Brain microvascular endothelial cell (primary cell): Measurements from ENCODE around the gene HMCN1.
A peak's percentile ranks its signal among the peaks of the same experiment; 100 is the strongest.

ENCODE experiments used
- DNase-seq: peaks from one replicate; pipeline ENCODE4 v3.0.0-alpha.2; 2020
- H3K27ac ChIP-seq: fragments of 250-450 bp; sonication (Bioruptor Pico); 2 replicates; pipeline ENCODE4 v1.5.1; 2020; ENCODE audit warnings: mild to moderate bottlenecking, moderate library complexity
- H3K27me3 ChIP-seq: fragments of 250-450 bp; sonication (Bioruptor Pico); replicated peaks from 2 replicates; pipeline ENCODE4 v1.5.1; 2020; ENCODE audit warnings: mild to moderate bottlenecking
- H3K36me3 ChIP-seq: fragments of 250-450 bp; sonication (Bioruptor Pico); replicated peaks from 2 replicates; pipeline ENCODE4 v1.5.1; 2020; ENCODE audit warnings: mild to moderate bottlenecking
- H3K4me3 ChIP-seq: 2 replicates; pipeline ENCODE4 v1.5.1; 2011; ENCODE audit warnings: low read depth, mild to moderate bottlenecking, control low read depth, low read length, moderate library complexity
- CTCF ChIP-seq: IDR thresholded peaks from 2 replicates; pipeline ENCODE4 v1.5.1; 2011; ENCODE audit warnings: low read depth, mild to moderate bottlenecking, moderate library complexity, low read length, control low read depth, inconsistent platforms; ENCODE audit errors: missing control alignments
- in situ Hi-C: cut with HindIII; loops from 2 replicates; pipeline ENCODE4 v1.10.0; 2017; ENCODE audit warnings: low sequenced_read_pairs, low pct_ligation_motif_present

The HMCN1 gene

GRCh38 chr1:185732951-185733350, 1.2 kb upstream of the HMCN1 start:
- DNase-seq: no peak
- Histone ChIP-seq H3K27me3 (no peaks in the 10 kb centered on the region), H3K27ac (no peak overlapping the region), H3K4me3 (no peak overlapping the region), H3K36me3 (no peaks in the 10 kb centered on the region)
- in situ Hi-C loops: no loop called here
- no peak for TF ChIP-seq CTCF

GRCh38 chr1:185734929-185735700, 924 bp downstream of the HMCN1 start:
- no peak overlapping the region for H3K27ac ChIP-seq
- TF ChIP-seq CTCF: no peak
- DNase-seq: peak; percentile 1
- in situ Hi-C loops: no loop called here
- no peaks in the 10 kb centered on the region for H3K36me3 ChIP-seq
- H3K27me3 ChIP-seq: no peaks in the 10 kb centered on the region
- peak overlapping the region; percentile 64 for H3K4me3 ChIP-seq

- H3K27ac ChIP-seq: no peak overlapping the region
- no peak for DNase-seq
- peak overlapping the region; percentile 64 for H3K4me3 ChIP-seq
- no peaks in the 10 kb centered on the region for H3K36me3 ChIP-seq
- in situ Hi-C loops: no loop called here
- no peaks in the 10 kb centered on the region for H3K27me3 ChIP-seq
- TF ChIP-seq CTCF: no peak
These were observed 1.5 kb downstream of the HMCN1 start for GRCh38 chr1:185735701-185736064.

GRCh38 chr1:185739967-185740366, 5.8 kb downstream of the HMCN1 start:
- H3K36me3 ChIP-seq: no peaks in the 10 kb centered on the region
- no peak overlapping the region for H3K27ac ChIP-seq
- TF ChIP-seq CTCF: no peak
- in situ Hi-C loops: no loop called here
- DNase-seq: no peak
- H3K27me3 ChIP-seq: no peaks in the 10 kb centered on the region
- no peak overlapping the region for H3K4me3 ChIP-seq

GRCh38 chr1:185741551-185741950, 7.4 kb downstream of the HMCN1 start:
- no peak overlapping the region for H3K27ac ChIP-seq
- no peak for TF ChIP-seq CTCF
- H3K27me3 ChIP-seq: no peaks in the 10 kb centered on the region
- DNase-seq: no peak
- in situ Hi-C loops: no loop called here
- H3K36me3 ChIP-seq: no peaks in the 10 kb centered on the region
- no peak overlapping the region for H3K4me3 ChIP-seq

- H3K36me3 ChIP-seq: no peaks in the 10 kb centered on the region
- H3K27me3 ChIP-seq: no peaks in the 10 kb centered on the region
- H3K4me3 ChIP-seq: no peak overlapping the region
- no peak for DNase-seq
- H3K27ac ChIP-seq: no peak overlapping the region
- no peak for TF ChIP-seq CTCF
- in situ Hi-C loops: no loop called here
These were observed 8.2 kb downstream of the HMCN1 start for GRCh38 chr1:185742403-185742802.
